A549 (cell line): Measurements from ENCODE around the gene KCNG2.

Experiments
- ELK1 ChIP-seq: fragments of 150-350 bp; IDR thresholded peaks from 2 replicates; pipeline ENCODE4 v1.6.1; 2014; ENCODE audit warnings: low read depth, mild to moderate bottlenecking, low read length
- KDM1A ChIP-seq: fragments of 200-600 bp; sonication (generic); IDR thresholded peaks from 2 replicates; pipeline ENCODE4 v1.6.1; 2016; ENCODE audit warnings: low read depth, mild to moderate bottlenecking
- MAFK ChIP-seq: fragments of 450-650 bp; IDR thresholded peaks from 2 replicates; pipeline ENCODE4 v1.6.1; 2014; ENCODE audit not compliant: partially characterized antibody
- PHF8 ChIP-seq: fragments of 200-600 bp; sonication (generic); IDR thresholded peaks from 2 replicates; pipeline ENCODE4 v1.6.1; 2016; ENCODE audit warnings: low read depth, mild to moderate bottlenecking, antibody characterized with exemption, moderate library complexity, borderline replicate concordance
- POLR2A ChIP-seq: IDR thresholded peaks from 2 replicates; pipeline ENCODE4 v1.6.1; 2012; ENCODE audit warnings: mild to moderate bottlenecking, low read length
- RAD21 ChIP-seq, 2 experiments: fragments of >200 bp in 1 of 2; sonication (Bioruptor Twin) in 1 of 2; formaldehyde crosslinking in 1 of 2; IDR thresholded peaks in 1 of 2; conservative IDR thresholded peaks in 1 of 2; 2 replicates in 1 of 2; 3 replicates in 1 of 2; pipeline ENCODE4 v1.6.1; 2012 to 2018; ENCODE audit warnings: inconsistent platforms in 1 of 2
- TF ChIP-seq, protein P1 (sequence below): IDR thresholded peaks from 2 replicates; pipeline ENCODE4 v1.6.1; 2012
- TF ChIP-seq, protein P2 (sequence below): fragments of >200 bp; sonication (Bioruptor Twin); formaldehyde crosslinking; IDR thresholded peaks from 3 replicates; pipeline ENCODE4 v1.5.1; 2016
- TF ChIP-seq, protein P3 (sequence below): fragments of 200-600 bp; sonication (generic); IDR thresholded peaks from 2 replicates; pipeline ENCODE4 v1.6.1; 2016; ENCODE audit warnings: antibody characterized with exemption, mild to moderate bottlenecking, moderate library complexity

- TF ChIP-seq, protein P1, sequence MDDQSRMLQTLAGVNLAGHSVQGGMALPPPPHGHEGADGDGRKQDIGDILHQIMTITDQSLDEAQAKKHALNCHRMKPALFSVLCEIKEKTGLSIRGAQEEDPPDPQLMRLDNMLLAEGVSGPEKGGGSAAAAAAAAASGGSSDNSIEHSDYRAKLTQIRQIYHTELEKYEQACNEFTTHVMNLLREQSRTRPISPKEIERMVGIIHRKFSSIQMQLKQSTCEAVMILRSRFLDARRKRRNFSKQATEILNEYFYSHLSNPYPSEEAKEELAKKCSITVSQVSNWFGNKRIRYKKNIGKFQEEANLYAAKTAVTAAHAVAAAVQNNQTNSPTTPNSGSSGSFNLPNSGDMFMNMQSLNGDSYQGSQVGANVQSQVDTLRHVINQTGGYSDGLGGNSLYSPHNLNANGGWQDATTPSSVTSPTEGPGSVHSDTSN: no peak
- TF ChIP-seq RAD21 (conservative IDR thresholded peaks at IDR 0.05 in 1 of 2, IDR thresholded peaks at IDR 0.05 in 1 of 2) (no peak), PHF8 (no peak), POLR2A (no peak), ELK1 (no peak), KDM1A (no peak), MAFK (no peak)
- TF ChIP-seq, protein P2, sequence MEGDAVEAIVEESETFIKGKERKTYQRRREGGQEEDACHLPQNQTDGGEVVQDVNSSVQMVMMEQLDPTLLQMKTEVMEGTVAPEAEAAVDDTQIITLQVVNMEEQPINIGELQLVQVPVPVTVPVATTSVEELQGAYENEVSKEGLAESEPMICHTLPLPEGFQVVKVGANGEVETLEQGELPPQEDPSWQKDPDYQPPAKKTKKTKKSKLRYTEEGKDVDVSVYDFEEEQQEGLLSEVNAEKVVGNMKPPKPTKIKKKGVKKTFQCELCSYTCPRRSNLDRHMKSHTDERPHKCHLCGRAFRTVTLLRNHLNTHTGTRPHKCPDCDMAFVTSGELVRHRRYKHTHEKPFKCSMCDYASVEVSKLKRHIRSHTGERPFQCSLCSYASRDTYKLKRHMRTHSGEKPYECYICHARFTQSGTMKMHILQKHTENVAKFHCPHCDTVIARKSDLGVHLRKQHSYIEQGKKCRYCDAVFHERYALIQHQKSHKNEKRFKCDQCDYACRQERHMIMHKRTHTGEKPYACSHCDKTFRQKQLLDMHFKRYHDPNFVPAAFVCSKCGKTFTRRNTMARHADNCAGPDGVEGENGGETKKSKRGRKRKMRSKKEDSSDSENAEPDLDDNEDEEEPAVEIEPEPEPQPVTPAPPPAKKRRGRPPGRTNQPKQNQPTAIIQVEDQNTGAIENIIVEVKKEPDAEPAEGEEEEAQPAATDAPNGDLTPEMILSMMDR: no peak
- TF ChIP-seq, protein P3, sequence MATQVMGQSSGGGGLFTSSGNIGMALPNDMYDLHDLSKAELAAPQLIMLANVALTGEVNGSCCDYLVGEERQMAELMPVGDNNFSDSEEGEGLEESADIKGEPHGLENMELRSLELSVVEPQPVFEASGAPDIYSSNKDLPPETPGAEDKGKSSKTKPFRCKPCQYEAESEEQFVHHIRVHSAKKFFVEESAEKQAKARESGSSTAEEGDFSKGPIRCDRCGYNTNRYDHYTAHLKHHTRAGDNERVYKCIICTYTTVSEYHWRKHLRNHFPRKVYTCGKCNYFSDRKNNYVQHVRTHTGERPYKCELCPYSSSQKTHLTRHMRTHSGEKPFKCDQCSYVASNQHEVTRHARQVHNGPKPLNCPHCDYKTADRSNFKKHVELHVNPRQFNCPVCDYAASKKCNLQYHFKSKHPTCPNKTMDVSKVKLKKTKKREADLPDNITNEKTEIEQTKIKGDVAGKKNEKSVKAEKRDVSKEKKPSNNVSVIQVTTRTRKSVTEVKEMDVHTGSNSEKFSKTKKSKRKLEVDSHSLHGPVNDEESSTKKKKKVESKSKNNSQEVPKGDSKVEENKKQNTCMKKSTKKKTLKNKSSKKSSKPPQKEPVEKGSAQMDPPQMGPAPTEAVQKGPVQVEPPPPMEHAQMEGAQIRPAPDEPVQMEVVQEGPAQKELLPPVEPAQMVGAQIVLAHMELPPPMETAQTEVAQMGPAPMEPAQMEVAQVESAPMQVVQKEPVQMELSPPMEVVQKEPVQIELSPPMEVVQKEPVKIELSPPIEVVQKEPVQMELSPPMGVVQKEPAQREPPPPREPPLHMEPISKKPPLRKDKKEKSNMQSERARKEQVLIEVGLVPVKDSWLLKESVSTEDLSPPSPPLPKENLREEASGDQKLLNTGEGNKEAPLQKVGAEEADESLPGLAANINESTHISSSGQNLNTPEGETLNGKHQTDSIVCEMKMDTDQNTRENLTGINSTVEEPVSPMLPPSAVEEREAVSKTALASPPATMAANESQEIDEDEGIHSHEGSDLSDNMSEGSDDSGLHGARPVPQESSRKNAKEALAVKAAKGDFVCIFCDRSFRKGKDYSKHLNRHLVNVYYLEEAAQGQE: no peak
Observed at GRCh38 chr18:79825913-79826312, 28.2 kb downstream of the KCNG2 start.
